IPS-18c (cell line): ENCODE data around the gene KLHL8.

Source experiments
- H3K4me3 ChIP-seq: 2 replicates; pipeline ENCODE4 v1.7.0; 2013; ENCODE audit warnings: low read depth, mild to moderate bottlenecking, low read length, moderate library complexity; ENCODE audit not compliant: insufficient read depth
- H3K9me3 ChIP-seq: one replicate; pipeline ENCODE4 v1.6.1; 2013; ENCODE audit warnings: mild to moderate bottlenecking, low read length, moderate library complexity; ENCODE audit not compliant: control insufficient read depth, insufficient read depth

Gene KLHL8

DNA sequence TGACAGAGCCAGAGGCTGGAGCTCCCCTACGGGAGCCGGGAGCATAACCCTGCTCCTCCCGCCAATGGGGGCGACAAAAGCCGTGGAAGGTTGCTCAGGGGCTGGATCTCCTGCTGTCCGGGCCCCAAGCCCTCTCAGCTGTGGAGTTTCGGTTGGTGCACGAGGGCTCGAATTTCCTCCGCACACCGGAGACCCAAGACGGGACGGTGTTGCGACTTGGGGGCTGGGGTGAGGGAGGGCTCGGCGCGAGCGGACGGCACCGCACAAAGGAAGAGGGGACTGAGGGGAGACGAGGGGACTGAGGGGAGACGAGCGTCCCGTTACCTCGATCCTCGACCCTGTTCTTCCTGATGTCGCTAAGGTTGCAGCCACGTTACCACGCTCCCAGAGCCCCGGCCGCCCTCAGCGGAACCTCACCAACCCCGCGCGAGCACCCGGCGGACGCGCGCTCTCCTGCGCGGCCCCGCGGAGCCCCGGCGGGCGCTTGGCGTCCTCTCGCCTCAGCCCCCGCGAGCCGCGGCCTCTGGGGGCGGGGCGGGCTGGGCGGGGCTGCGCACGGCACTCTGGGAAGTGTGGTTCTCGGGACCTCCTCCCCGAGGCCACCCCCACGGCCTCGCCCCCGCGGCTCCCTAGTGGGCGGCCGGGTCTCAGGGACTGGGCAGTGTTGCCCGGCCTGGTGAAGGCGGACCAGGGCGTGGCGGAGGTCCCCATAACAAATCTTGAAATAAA lies at the start of gene KLHL8:
TSS of gene KLHL8 (minus strand) at position 525 of the 729 bp plus-strand sequence. CDS start 25,079 bp downstream, outside the sequence.
- peaks cover 2% of the 10 kb centered on the region for H3K9me3 ChIP-seq
- H3K4me3 ChIP-seq, result peak within 1 kb of the TSS; percentile 67

DNA sequence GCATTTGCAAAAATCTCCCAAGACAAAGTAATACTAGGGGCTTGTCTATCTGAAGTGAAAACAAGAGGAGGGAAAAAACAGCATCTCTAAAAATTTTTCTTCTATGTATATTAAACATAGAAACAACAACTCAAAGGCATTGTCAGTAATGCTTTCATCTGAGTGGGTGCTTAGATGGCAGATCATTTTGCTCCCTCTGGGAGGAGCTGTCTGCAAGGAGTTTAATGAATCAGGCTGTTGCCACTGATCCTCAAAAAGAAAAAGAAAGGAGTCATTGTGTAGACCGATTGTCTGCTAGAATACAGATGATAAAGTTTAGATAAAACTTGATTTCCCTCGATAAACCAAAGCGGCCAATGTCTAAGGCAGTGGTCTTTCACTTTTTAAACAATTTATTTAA lies 49.7 kb upstream of the KLHL8 start:
- H3K4me3 ChIP-seq, result no peak overlapping the region
- no peaks in the 10 kb centered on the region for H3K9me3 ChIP-seq

DNA sequence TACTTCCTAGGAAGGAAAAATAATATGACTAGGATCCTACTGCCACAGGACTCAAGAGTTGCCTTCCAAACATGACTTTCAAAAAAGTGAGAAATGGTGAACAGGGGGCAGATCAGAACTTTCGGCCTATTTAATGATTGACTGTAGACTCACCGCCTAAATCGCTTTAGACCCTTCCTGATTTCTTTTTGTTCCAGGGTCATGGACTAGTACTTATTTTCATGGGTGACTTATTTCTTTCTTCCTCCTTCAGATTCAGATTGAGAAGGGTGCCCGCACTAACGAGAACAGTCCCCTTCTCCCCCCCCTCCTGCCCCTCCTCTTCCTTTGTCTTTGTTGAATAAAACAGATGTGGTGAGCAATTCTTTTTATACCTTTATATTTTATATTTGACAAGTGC lies 48.0 kb upstream of the KLHL8 start:
- H3K9me3 ChIP-seq, result no peaks in the 10 kb centered on the region
- H3K4me3 ChIP-seq, result no peak overlapping the region

DNA sequence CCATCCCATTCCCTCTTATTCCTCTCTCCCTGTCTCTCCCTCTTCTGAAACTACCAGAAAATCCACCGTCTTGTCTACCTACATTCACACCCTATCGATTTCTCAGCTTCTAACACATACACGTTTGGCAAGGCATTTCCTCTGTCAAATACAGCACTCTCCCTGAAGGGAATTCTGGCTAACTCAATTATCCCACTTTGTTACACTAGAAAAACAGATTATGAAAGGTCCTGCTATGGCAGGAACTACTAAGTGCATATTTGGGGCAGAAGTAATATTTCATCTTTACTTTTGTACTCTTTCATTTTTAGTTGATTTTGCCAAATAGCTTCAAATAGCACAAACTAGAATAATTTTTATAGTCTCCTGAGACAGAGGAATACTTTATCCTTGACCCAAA lies 46.6 kb upstream of the KLHL8 start:
- no peak overlapping the region for H3K4me3 ChIP-seq

DNA sequence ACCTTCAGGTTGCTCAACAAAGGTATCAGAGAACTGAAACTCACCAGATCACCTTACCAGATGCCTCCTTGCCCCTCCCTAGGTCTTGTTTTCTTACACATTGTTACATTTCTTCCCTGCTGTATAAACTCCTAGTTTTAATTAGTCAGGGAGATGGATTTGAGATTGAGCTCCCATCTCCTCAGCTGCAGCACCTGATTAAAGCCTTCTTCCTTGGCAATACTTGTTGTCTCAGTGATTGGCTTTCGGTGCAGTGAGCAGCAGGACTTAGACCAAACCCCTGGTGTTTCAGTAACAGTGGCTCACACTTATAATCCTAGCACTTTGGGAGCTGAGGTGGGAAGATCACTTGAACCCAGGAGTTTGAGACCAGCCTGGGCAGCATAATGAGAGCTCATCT lies 42.5 kb upstream of the KLHL8 start:
- Histone ChIP-seq H3K4me3 (no peak overlapping the region), H3K9me3 (no peaks in the 10 kb centered on the region)

More for the DNA sequence above, 46.6 kb upstream of the KLHL8 start:
- H3K9me3 ChIP-seq, result no peaks in the 10 kb centered on the region

DNA sequence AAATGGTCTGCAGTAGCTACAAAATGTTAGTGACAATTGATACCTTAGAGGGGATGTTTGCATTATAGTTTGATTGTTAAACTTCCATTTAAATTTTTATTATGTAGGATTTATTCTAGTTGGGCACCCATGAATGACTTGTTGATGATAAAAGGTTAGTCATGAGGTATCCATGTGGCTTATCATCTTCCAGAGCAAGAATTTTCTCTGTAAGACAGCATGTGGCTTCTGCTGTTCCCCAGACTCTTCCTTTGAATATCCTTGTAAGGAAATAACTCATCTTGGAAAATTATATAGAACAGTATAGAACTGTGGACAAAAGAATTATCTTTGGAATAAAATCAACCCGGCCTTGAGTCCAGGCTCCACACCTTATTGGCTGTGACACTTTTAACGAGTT lies 40.1 kb upstream of the KLHL8 start:
- H3K9me3 ChIP-seq, result no peaks in the 10 kb centered on the region

DNA sequence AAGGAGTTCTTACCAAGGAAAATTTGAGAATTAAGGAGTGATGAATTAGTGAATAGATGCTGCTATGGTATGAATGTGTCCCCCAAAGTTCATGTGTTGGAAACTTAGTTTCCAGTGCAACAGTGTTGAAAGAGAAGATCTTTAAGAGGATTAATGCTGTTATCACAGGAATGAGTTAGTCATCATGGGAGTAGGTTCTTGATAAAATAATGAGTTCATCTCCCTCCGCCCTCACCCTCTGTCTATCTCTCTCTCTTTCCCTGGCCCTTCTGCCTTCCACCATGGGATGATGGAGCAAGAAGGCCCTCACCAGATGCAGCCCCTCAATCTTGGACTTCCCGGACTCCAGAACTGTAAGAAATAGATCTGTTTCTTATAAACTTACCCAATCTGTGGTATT lies 38.3 kb upstream of the KLHL8 start:
- H3K4me3 ChIP-seq, result no peak overlapping the region
- H3K9me3 ChIP-seq, result no peaks in the 10 kb centered on the region

More for the DNA sequence above, 40.1 kb upstream of the KLHL8 start:
- no peak overlapping the region for H3K4me3 ChIP-seq

DNA sequence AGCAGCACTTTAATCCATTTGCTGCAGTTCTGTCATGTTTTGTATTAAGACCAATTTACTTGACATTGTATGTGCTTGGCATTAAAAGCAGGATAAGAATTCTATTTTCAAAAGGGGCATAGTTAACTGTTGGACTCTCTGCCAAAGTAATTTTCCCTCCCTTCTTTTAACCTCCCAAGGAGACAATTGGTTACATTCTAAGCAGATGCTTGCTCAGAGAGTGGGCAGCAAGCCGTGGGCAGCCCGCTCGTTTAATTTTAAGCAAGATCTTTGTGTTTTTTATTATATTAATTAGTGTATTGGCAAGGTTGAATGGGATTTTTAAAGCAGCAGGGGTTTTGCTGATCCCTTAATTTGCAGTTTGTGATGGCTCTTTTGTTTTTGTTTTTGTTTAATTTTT lies 37.1 kb upstream of the KLHL8 start:
- no peaks in the 10 kb centered on the region for H3K9me3 ChIP-seq
- no peak overlapping the region for H3K4me3 ChIP-seq

DNA sequence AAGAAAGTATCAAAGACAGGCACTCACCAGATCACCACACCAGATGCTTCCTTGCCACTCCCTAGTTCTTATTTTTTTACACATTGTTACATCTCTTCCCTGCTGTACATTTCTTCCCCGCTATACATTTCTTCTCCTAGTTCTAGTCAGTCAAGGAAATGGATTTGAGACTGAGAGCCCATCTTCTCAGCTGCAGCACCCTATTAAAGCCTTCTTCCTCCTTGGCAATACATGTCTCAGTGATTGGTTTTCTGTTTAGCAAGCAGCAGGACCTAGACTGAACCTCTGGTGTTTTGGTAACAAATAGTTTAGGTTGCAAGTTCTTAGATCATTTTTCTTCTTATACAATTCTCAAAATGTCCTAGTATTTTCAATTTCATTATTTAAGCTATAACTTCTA lies 35.3 kb upstream of the KLHL8 start:
- no peak overlapping the region for H3K4me3 ChIP-seq
- H3K9me3 ChIP-seq, result no peaks in the 10 kb centered on the region

DNA sequence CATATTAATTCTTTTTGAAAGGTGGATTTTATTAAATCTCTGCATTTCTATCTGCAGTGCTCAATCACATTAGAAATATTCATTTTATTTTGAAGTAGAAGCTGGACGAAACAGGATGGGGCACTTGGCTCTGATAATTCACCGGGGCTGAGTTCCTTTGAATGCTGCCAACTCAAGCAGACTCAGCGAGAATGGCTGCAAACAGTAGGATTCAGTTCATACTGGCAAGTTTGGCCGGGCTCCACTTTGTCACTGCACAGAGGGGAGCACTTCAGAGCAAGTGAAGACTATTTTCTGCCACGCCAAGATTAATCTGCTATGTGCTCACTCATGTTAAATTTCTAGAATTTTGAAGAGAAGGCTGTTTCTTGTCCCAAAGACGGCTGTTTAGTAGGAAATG lies 30.7 kb upstream of the KLHL8 start:
- Histone ChIP-seq H3K4me3 (no peak overlapping the region), H3K9me3 (no peaks in the 10 kb centered on the region)

DNA sequence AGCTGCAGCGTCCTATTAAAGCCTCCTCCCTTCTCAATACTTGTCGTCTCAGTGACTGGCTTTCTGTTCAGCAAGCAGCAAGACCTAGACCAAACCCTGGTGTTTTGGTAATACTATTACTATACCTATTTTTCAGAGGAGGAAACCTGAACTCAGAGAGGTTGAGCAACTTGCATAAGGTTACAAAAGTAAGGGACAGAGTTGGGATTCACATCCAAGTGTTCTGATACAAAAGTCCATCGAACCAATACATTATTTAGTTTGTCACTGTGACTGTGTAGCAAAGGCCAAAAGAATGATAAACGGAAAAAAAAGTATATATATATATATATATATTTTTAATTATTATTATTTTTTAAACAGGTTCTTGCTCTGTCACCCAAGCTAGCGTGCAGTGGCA lies 29.9 kb upstream of the KLHL8 start:
- no peak overlapping the region for H3K4me3 ChIP-seq
- H3K9me3 ChIP-seq, result no peaks in the 10 kb centered on the region

DNA sequence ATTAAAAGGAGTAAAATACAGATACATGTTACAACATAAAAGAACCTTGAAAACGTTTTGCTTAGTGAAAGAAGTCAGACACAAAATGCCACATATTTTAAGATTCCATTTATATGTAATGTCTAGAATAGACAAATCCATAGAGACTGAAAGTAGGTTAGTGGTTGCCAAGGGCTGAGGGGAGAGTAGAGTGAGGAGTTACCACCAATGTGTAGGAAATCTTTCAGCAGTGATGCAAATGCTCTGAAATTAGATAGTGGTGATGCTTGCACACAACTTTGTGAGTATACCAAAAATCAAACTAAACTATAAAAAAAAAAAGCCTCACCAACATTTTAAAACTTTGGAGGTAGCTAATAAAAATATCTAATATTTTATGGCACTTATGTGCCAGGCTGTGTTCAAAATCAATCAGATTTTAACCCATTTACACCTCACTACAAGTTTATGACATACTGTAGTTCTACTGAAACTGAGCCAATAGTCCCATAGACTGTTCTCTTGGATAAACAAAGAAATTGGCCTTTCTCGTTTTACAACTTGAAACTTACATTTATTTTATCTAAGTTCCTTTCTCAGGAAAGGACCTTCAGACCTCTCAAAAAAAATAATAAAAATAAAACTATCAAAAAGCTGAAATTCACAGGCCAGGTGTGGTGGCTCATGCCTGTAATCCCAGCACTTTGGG lies 29.1 kb upstream of the KLHL8 start:
- no peaks in the 10 kb centered on the region for H3K9me3 ChIP-seq

DNA sequence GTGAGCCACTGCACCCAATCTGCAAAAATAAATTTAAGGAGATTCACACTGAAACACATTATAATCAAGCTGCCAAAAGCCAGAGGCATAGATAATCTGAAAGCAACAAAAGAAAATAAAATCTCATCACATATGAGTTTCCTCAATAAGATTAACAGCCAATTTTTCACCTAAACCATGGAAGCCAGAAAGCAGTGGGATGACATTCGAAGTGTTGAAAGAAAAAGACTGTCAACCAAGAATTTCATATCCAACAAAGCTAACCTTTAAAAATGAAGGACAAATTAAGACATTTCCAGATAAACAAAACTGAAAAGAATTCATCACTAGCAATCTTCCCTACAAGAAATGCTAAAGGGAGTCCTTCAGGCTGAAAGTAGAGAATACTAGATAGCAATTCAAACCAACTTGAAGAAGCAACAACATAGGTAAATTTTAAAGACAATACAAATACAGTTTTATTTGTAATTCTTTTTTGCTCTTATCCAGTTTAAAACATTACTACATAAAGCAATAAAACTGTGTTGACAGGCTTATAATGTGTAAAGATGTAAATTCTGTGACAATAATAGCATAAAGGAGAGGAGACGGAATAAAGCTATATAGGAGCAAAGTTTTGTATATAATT lies 23.1 kb upstream of the KLHL8 start:
- no peaks in the 10 kb centered on the region for H3K9me3 ChIP-seq

More for the DNA sequence above, 29.1 kb upstream of the KLHL8 start:
- H3K4me3 ChIP-seq, result no peak overlapping the region

DNA sequence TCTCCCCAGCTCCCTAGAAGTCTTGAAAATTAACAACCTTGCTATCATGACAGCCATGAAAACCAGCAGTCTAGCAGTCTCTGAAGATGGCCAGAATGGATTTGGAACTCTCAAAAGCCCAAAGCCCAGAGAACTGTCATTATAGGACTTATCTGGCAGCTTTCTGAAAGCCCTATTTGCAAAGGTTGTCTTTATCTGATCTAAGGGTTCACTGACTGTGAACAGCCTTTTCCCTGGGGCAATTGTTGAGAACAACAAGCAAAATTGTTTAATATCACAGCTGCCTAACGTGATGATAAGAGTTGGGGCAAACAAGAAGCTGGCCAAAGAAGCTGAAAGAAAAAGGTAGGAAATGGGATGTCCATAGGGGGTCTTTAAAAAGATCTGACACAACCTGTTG lies 20.9 kb upstream of the KLHL8 start:
- H3K9me3 ChIP-seq, result no peaks in the 10 kb centered on the region

More for the DNA sequence above, 23.1 kb upstream of the KLHL8 start:
- no peak overlapping the region for H3K4me3 ChIP-seq

DNA sequence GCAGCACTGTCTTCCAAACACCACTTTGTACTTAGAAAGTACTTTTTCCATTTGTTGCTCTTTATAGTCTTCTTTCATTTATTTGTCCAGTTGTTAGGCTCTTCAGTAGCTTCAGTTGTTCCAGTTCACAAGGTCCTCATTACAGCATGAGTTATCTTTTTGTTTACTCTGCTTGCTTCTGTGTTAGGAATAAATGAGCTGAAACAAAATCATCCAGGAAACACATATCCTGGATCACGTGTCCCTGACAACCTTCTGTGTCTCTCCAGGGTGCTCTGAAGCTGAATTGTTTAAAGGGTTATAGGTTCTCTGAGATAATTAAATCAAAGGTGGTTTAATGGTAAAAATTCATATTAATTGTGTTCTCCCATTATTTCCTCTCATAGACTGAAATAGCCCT lies 19.9 kb upstream of the KLHL8 start:
- no peaks in the 10 kb centered on the region for H3K9me3 ChIP-seq
- H3K4me3 ChIP-seq, result no peak overlapping the region

More for the DNA sequence above, 20.9 kb upstream of the KLHL8 start:
- H3K4me3 ChIP-seq, result no peak overlapping the region

DNA sequence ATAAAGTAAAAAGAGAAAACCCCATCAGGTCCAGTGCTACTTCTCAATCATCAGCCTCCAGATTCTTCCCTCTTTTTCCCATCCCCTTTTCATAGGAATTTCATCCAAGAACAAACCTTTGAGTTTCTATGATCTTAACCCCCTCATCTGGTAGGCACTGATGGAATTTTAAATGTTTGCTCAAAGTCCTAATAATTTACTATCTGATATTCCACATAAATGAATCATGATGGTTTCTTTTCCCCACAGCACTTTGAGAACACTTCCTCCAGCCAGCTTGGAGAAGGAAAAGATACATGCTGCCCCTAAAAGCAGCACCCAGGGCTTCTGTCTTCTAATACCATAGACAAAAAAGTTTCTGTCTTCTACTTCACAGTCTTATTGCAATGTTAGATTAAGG lies 19.4 kb upstream of the KLHL8 start:
- no peaks in the 10 kb centered on the region for H3K9me3 ChIP-seq
- H3K4me3 ChIP-seq, result no peak overlapping the region

DNA sequence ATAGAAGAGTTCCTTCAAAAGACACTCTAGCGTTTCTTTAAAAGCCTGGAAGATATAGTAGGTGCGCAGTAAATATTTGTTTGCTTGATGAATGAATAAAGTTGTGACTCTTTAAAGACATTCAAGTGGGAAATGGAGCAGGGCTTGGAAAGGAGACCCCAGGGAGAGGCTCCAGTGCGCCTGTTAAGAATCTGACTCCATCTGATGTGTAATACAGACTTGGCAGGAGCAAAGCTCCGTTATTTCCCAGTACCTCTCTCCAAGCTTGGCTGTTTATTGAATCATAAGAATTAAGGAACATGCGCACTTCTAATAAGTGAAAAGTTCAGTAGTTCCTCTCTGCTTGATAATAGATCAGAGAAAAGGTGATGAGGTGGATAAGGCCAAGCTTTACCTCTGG lies 18.8 kb upstream of the KLHL8 start:
- Histone ChIP-seq H3K4me3 (no peak overlapping the region), H3K9me3 (no peaks in the 10 kb centered on the region)

DNA sequence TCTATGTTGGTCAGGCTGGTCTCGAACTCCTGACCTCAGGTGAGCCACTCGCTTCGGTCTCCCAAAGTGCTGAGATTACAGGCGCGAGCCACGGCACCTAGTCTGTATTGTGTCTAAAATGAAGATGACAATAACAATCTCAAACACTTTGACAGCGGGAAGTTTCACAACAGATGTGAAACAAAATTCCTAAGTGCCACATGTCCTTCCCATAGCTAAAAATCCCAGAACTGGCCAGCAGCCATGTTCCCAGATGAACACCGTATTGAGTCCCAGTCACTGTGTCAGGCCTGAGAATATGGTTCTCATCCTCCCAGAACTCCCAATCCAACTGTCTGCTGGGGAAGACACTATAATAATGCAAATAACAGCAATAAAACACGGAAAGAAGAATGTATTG lies 16.4 kb upstream of the KLHL8 start:
- H3K9me3 ChIP-seq, result no peaks in the 10 kb centered on the region
- H3K4me3 ChIP-seq, result no peak overlapping the region
